ENCODE data around the gene CAMK1D. TPM values are rescaled to one million over a fixed set of nuclear protein-coding genes. Genes with fewer than 3 reads are reported as not detected.

The CAMK1D gene
- total RNA-seq, 2 donors from 2014 or later: 4.5 to 7.8 TPM

GRCh38 chr10:12873172-12873571 lies 523.8 kb downstream of the CAMK1D start:
- Histone ChIP-seq H3K27ac (ENCODE audit: low read depth, low read length) (no peak overlapping the region), H3K4me1 (ENCODE audit: control insufficient read depth, insufficient read depth, low read length) (no peaks in the 10 kb centered on the region), H3K27me3 (ENCODE audit: control insufficient read depth, insufficient read depth, low read length, poor library complexity, severe bottlenecking) (no peaks in the 10 kb centered on the region), H3K36me3 (ENCODE audit: control insufficient read depth, insufficient read depth, low read length) (no peaks in the 10 kb centered on the region), H3K9me3 (ENCODE audit: control insufficient read depth, low read length) (no peaks in the 10 kb centered on the region), H3K4me3 (ENCODE audit: low read length) (no peak overlapping the region), H3K9ac (ENCODE audit: extremely low read depth, low read length, poor library complexity, severe bottlenecking) (no peak overlapping the region)
- TF ChIP-seq, protein P1, sequence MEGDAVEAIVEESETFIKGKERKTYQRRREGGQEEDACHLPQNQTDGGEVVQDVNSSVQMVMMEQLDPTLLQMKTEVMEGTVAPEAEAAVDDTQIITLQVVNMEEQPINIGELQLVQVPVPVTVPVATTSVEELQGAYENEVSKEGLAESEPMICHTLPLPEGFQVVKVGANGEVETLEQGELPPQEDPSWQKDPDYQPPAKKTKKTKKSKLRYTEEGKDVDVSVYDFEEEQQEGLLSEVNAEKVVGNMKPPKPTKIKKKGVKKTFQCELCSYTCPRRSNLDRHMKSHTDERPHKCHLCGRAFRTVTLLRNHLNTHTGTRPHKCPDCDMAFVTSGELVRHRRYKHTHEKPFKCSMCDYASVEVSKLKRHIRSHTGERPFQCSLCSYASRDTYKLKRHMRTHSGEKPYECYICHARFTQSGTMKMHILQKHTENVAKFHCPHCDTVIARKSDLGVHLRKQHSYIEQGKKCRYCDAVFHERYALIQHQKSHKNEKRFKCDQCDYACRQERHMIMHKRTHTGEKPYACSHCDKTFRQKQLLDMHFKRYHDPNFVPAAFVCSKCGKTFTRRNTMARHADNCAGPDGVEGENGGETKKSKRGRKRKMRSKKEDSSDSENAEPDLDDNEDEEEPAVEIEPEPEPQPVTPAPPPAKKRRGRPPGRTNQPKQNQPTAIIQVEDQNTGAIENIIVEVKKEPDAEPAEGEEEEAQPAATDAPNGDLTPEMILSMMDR (conservative IDR thresholded peaks at IDR 0.05): no peak
- H3K27me3 Mint-ChIP-seq (ENCODE audit: insufficient read depth): no peaks in the 10 kb centered on the region
- no peak overlapping the region for H3K27ac Mint-ChIP-seq
- DNase-seq: no peak
- peaks cover 4% of the 10 kb centered on the region for H3K4me1 Mint-ChIP-seq
- WGBS, 2 experiments (ENCODE audit: insufficient coverage in 1 of 2, insufficient read length in 1 of 2): 92% methylated on average over 8 of the region's 8 CpGs
- no peak overlapping the region for H3K4me3 Mint-ChIP-seq
- H3K36me3 Mint-ChIP-seq (ENCODE audit: low read depth): no peaks in the 10 kb centered on the region
- no peaks in the 10 kb centered on the region for H3K9me3 Mint-ChIP-seq

DNA sequence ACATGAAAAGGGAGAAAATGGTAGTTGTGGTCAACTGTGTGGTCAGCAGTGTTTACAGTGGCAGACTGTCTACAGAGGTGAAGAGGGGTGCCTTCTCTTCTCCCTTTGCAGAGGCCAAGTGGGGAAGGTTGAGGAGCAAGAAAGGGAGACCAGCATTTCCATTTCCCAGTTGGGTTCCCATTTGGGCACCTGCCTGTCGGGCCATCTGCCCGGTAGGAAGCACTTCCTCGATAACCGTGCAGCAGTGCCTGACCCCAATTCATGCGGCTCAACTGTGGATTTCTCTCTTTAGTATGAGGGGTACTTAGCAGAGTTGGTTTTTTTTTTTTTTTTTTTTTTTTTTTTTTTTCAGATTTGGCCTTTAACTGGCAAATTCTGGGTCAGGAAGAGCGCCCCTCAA lies 525.2 kb downstream of the CAMK1D start:
- WGBS, 2 experiments (ENCODE audit: insufficient coverage in 1 of 2, insufficient read length in 1 of 2): 88% methylated on average over 6 of the region's 6 CpGs; no CpG with 5 or more reads in 1 of the 2 experiments

DNA sequence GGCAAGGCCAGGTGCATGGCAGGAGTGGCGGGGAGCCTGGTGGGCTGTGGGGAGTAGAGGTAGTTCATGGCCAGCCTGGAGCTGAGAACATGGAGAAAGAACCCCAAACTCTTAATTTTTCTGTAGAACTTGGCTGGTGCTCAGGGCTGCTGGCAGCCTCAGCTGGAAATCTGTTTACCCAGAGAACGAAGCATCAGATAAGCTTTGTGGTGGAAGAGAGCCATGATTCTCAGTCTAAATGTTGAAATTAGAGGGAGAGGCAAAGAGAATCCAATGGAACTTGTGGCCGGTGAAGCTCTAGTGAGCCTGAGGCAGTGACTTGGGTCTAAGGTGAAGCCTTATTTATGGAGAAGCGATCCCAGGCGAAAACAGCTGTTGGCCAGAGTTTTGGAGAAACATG lies 525.8 kb downstream of the CAMK1D start:
- Histone ChIP-seq H3K4me3 (ENCODE audit: low read length) (no peak overlapping the region), H3K9ac (ENCODE audit: extremely low read depth, low read length, poor library complexity, severe bottlenecking) (no peak overlapping the region), H3K27me3 (ENCODE audit: control insufficient read depth, insufficient read depth, low read length, poor library complexity, severe bottlenecking) (no peaks in the 10 kb centered on the region), H3K27ac (ENCODE audit: low read depth, low read length) (no peak overlapping the region), H3K4me1 (ENCODE audit: control insufficient read depth, insufficient read depth, low read length) (no peaks in the 10 kb centered on the region), H3K36me3 (ENCODE audit: control insufficient read depth, insufficient read depth, low read length) (no peaks in the 10 kb centered on the region), H3K9me3 (ENCODE audit: control insufficient read depth, low read length) (no peaks in the 10 kb centered on the region)
- WGBS, 2 experiments (ENCODE audit: insufficient coverage in 1 of 2, insufficient read length in 1 of 2): 83 to 95% methylated on average over 4 to 5 of the region's 5 CpGs
- TF ChIP-seq, protein P1 (conservative IDR thresholded peaks at IDR 0.05): no peak
- no peak for DNase-seq
- H3K27me3 Mint-ChIP-seq (ENCODE audit: insufficient read depth): no peaks in the 10 kb centered on the region
- H3K9me3 Mint-ChIP-seq: no peaks in the 10 kb centered on the region
- no peak overlapping the region for H3K4me3 Mint-ChIP-seq
- H3K27ac Mint-ChIP-seq: no peak overlapping the region
- H3K36me3 Mint-ChIP-seq (ENCODE audit: low read depth): no peaks in the 10 kb centered on the region
- H3K4me1 Mint-ChIP-seq: peaks cover 4% of the 10 kb centered on the region

More for the DNA sequence above, 525.2 kb downstream of the CAMK1D start:
- TF ChIP-seq, protein P1 (conservative IDR thresholded peaks at IDR 0.05): no peak
- Mint-ChIP-seq H3K4me1 (peaks cover 4% of the 10 kb centered on the region), H3K27ac (no peak overlapping the region), H3K36me3 (ENCODE audit: low read depth) (no peaks in the 10 kb centered on the region), H3K4me3 (no peak overlapping the region), H3K27me3 (ENCODE audit: insufficient read depth) (no peaks in the 10 kb centered on the region), H3K9me3 (no peaks in the 10 kb centered on the region)
- H3K27me3 ChIP-seq (ENCODE audit: control insufficient read depth, insufficient read depth, low read length, poor library complexity, severe bottlenecking): no peaks in the 10 kb centered on the region
- no peaks in the 10 kb centered on the region for H3K36me3 ChIP-seq (ENCODE audit: control insufficient read depth, insufficient read depth, low read length)
- H3K4me1 ChIP-seq (ENCODE audit: control insufficient read depth, insufficient read depth, low read length): no peaks in the 10 kb centered on the region
- no peak overlapping the region for H3K27ac ChIP-seq (ENCODE audit: low read depth, low read length)
- no peak overlapping the region for H3K9ac ChIP-seq (ENCODE audit: extremely low read depth, low read length, poor library complexity, severe bottlenecking)
- H3K4me3 ChIP-seq (ENCODE audit: low read length): no peak overlapping the region
- no peaks in the 10 kb centered on the region for H3K9me3 ChIP-seq (ENCODE audit: control insufficient read depth, low read length)
- DNase-seq: no peak

All from endodermal cell (in vitro differentiated cells).